Spleen (tissue), 7 donors: Measurements from ENCODE around the gene USP2.

ENCODE experiments used
- POLR2A ChIP-seq, 3 donors: fragments of 450-650 bp; IDR thresholded peaks; one replicate each; pipeline ENCODE4 v1.5.1; 2017; ENCODE audit warnings: antibody characterized with exemption in 3 of 3, mild to moderate bottlenecking in 1 of 3
- TF ChIP-seq, protein P1 (sequence below), 11 experiments: fragments of 200-600 bp in 7 of 11; fragments of 450-650 bp in 4 of 11; sonication (generic) in 4 of 11; IDR thresholded peaks in 8 of 11; conservative IDR thresholded peaks in 3 of 11; 1 replicate in 7 of 11; 2 replicates in 4 of 11; pipeline versions ENCODE4 v1.4.0 to v1.8.0; 2016 to 2021; ENCODE audit warnings: antibody characterized with exemption in 11 of 11, inconsistent platforms in 4 of 11, mild to moderate bottlenecking in 1 of 11
- donor health status: DM: no; HTN: no; CAD: no; lungs with moderate emphysema.
- donor health status: DM: no; HTN: no; CAD: no.
- donor health status: DM: no; HTN: no; CAD: no.

DNA sequence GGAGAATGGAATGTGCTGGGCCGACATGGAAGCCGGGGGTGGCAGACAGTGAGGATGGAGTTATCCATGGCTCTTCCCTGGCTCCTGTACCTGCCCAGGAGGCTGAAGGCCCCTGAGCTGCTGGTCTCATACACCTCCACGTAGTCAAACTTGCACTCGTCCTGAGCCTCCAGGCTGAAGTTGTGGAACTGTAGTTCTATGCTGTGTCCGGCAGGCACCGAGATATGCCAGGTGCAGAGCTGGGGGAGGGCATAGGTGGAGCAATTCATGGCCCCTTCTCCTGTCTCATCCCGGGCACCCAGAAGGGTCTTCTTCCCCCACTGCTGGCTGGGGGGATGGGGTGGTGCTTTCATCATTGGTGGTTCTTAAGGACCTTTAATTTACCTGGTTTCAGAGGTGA, 37.8 kb downstream of the USP2 start:
- no peak for TF ChIP-seq POLR2A (IDR thresholded peaks at IDR 0.05)
- TF ChIP-seq, protein P1, sequence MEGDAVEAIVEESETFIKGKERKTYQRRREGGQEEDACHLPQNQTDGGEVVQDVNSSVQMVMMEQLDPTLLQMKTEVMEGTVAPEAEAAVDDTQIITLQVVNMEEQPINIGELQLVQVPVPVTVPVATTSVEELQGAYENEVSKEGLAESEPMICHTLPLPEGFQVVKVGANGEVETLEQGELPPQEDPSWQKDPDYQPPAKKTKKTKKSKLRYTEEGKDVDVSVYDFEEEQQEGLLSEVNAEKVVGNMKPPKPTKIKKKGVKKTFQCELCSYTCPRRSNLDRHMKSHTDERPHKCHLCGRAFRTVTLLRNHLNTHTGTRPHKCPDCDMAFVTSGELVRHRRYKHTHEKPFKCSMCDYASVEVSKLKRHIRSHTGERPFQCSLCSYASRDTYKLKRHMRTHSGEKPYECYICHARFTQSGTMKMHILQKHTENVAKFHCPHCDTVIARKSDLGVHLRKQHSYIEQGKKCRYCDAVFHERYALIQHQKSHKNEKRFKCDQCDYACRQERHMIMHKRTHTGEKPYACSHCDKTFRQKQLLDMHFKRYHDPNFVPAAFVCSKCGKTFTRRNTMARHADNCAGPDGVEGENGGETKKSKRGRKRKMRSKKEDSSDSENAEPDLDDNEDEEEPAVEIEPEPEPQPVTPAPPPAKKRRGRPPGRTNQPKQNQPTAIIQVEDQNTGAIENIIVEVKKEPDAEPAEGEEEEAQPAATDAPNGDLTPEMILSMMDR (IDR thresholded peaks at IDR 0.05 in 8 of 11, conservative IDR thresholded peaks at IDR 0.05 in 3 of 11), result no peak
